ENCODE results near the gene ASCC3. TPM values are rescaled to one million over a fixed set of nuclear protein-coding genes. Genes with fewer than 3 reads are reported as not detected.

Gene ASCC3
- 84.0 and 87.8 TPM in 2 replicates for total RNA-seq

GRCh38 chr6:100880853-100881706, at the start of gene ASCC3:
Gene ASCC3 (minus strand): TSS chr6:100881329. CDS start chr6:100867997, 13,332 bp downstream.

GRCh38 chr6:100464903-100465700, 416.0 kb downstream of the ASCC3 start, which contains the start of gene SIM1:
Gene SIM1 (minus strand): TSS chr6:100464921. CDS start chr6:100463468, 1,453 bp downstream.

Measured in smooth muscle cell of trachea (primary cell).